HFFc6 (cell line): ENCODE measurements around the gene MMP17. TPM values are rescaled to one million over a fixed set of nuclear protein-coding genes. Genes with fewer than 3 reads are reported as not detected.

Experiments
- DNase-seq: peaks from one replicate; pipeline ENCODE4 v3.0.0-alpha.2; 2018
- H3K27ac Mint-ChIP-seq: 2 replicates; pipeline ENCODE4 v1.8.0; 2020; ENCODE audit warnings: mild to moderate bottlenecking, mixed read lengths
- H3K27me3 Mint-ChIP-seq: 2 replicates; pipeline ENCODE4 v1.8.0; 2021; ENCODE audit warnings: mild to moderate bottlenecking, moderate library complexity, mixed read lengths; ENCODE audit not compliant: insufficient read depth
- H3K36me3 Mint-ChIP-seq: 2 replicates; pipeline ENCODE4 v1.8.0; 2021; ENCODE audit warnings: low read depth, mixed read lengths
- H3K4me1 Mint-ChIP-seq: 2 replicates; pipeline ENCODE4 v1.8.0; 2020; ENCODE audit warnings: low read depth, mixed read lengths
- H3K4me3 Mint-ChIP-seq: 2 replicates; pipeline ENCODE4 v1.8.0; 2020; ENCODE audit warnings: mild to moderate bottlenecking, moderate library complexity, mixed read lengths
- H3K9me3 Mint-ChIP-seq: 2 replicates; pipeline ENCODE4 v1.8.0; 2020; ENCODE audit warnings: mild to moderate bottlenecking, mixed read lengths
- total RNA-seq, 6 experiments: library from RNA; stranded (reverse); fragmentation: NEBNext Ultra II Directional; extraction: Animal tissue kit (Norgen Biotek cat#: 25700); gene quantifications; 2 replicates in 1 of 6; 3 replicates in 5 of 6; pipeline ENCODE4 v1.2.3, GENCODE V29; 2021
- TF ChIP-seq, protein P1 (sequence below): fragments of 200-600 bp; sonication (generic); IDR thresholded peaks from 2 replicates; pipeline ENCODE4 v1.5.0; 2021; ENCODE audit warnings: antibody characterized with exemption, mild to moderate bottlenecking

MMP17 gene
- total RNA-seq, 6 experiments from 2014 or later: 23.9 to 31.5 (median 26.6) TPM

GRCh38 chr12:131818821-131819585 lies 9.2 kb upstream of the MMP17 start:
- H3K4me1 Mint-ChIP-seq: no peaks in the 10 kb centered on the region
- peaks cover 13% of the 10 kb centered on the region for H3K27me3 Mint-ChIP-seq
- H3K36me3 Mint-ChIP-seq: no peaks in the 10 kb centered on the region
- TF ChIP-seq, protein P1, sequence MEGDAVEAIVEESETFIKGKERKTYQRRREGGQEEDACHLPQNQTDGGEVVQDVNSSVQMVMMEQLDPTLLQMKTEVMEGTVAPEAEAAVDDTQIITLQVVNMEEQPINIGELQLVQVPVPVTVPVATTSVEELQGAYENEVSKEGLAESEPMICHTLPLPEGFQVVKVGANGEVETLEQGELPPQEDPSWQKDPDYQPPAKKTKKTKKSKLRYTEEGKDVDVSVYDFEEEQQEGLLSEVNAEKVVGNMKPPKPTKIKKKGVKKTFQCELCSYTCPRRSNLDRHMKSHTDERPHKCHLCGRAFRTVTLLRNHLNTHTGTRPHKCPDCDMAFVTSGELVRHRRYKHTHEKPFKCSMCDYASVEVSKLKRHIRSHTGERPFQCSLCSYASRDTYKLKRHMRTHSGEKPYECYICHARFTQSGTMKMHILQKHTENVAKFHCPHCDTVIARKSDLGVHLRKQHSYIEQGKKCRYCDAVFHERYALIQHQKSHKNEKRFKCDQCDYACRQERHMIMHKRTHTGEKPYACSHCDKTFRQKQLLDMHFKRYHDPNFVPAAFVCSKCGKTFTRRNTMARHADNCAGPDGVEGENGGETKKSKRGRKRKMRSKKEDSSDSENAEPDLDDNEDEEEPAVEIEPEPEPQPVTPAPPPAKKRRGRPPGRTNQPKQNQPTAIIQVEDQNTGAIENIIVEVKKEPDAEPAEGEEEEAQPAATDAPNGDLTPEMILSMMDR: no peak
- no peak overlapping the region for H3K27ac Mint-ChIP-seq
- DNase-seq: no peak
- peaks cover under 1% of the 10 kb centered on the region; the same call in 1 of the 2 replicates for H3K9me3 Mint-ChIP-seq
- no peak overlapping the region for H3K4me3 Mint-ChIP-seq

DNA sequence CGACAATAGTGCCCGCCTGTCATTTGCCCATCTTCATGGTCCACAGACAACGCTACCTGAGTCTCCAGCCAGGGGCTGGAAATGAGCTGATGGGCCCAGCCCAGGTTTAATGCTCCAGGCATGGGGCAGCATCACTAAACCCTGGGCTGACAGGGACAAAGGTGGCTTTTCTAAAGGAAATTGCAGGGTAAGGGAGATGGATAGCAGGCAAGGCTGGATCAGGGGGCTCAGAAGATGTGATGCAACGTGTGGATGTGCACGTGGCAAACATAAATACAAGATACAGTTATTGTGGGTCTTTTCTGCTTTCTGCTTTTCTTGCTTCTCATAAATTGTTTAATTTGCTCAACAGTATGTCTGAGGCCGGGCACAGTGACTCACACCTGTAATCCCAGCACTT lies 3.7 kb upstream of the MMP17 start:
- TF ChIP-seq, protein P1: no peak
- H3K4me3 Mint-ChIP-seq: no peak overlapping the region
- no peak overlapping the region for H3K27ac Mint-ChIP-seq
- H3K4me1 Mint-ChIP-seq: peaks cover 10% of the 10 kb centered on the region
- H3K9me3 Mint-ChIP-seq: no peaks in the 10 kb centered on the region
- DNase-seq: no peak
- no peaks in the 10 kb centered on the region for H3K36me3 Mint-ChIP-seq
- peaks cover 15% of the 10 kb centered on the region for H3K27me3 Mint-ChIP-seq

DNA sequence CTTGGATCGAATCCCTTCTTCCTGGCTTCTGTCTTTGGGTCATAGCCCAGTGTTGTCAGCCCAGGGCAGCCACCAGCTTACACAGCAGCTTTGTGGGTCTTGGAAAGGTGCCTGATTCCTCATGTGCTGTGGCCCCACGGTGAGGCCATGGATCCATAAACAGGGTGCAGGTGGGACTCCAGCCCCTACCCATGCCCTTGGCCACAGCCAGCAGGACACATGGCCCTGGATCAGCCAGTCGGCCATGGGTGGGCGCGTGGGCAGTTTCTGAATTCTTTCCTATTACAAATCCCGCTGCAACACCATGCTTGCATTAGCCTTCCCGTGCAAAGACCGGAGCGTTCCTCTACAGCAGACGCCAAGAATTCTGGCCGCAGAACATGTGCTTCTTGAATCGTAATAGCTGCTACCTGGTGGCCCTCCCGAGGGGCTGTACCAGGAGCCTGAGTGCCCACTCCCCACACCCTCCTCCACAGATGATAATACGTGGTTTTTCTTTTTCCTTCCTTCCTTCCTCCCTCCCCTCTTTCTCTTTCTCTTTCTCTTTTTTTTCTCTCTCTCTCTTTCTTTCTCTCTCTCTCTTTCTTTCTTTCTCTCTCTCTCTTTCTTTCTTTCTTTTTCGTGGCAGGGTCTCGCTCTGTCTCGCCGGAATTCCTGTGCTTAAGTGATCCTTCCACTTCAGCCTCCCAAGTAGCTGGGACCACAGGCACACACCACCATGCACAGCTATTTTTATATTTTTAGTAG lies 2.9 kb upstream of the MMP17 start:
- peak overlapping the region; percentile 79 for H3K4me3 Mint-ChIP-seq
- TF ChIP-seq, protein P1: no peak
- H3K27me3 Mint-ChIP-seq: peaks cover 15% of the 10 kb centered on the region
- DNase-seq: no peak
- H3K27ac Mint-ChIP-seq: no peak overlapping the region
- H3K4me1 Mint-ChIP-seq: peaks cover 10% of the 10 kb centered on the region
- H3K36me3 Mint-ChIP-seq: no peaks in the 10 kb centered on the region
- H3K9me3 Mint-ChIP-seq: no peaks in the 10 kb centered on the region

DNA sequence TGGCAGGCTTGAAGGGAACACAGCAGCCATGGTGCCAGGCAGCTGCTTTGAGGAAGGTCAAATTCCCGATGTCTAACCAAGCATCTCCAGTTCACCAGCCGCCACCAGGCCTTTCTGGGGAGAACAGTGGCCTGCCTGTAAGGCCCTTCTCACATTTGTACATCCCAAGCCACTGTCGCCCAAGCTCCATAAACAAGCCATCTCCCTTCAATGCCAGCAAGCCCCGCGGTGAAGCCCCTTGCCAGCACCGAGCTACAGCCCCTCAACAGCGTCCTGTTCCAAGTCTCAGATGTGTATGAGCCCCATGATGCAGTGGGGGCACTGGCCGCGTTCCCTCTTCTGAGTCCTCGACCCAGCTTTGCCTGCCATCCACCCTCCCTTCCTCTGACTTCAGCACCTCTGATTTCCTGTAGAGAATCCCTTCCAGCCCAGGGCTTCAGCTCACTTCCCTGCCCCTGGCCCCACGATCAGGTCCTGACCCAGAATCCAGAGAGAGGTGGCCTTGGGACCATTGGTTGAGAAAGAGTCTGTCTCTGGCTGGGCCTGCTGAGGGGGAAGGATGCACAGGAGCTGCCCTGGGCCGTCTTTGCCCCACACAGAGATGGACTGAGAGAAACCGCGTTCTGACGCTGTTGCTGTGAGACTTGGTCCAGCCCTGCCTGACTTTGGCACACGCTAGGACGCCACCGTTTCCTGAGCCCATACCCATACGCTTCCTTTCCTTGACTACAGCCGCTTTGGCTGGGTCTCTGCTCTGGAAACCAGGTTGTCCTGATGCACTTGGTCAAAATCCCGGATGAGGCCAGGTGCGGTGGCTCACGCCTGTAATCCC lies 1.9 kb upstream of the MMP17 start:
- H3K27me3 Mint-ChIP-seq: peaks cover 15% of the 10 kb centered on the region
- no peak overlapping the region; the same call in 1 of the 2 replicates for H3K4me3 Mint-ChIP-seq
- H3K36me3 Mint-ChIP-seq: no peaks in the 10 kb centered on the region
- H3K27ac Mint-ChIP-seq: no peak overlapping the region
- H3K4me1 Mint-ChIP-seq: peaks cover 14% of the 10 kb centered on the region
- TF ChIP-seq, protein P1: no peak
- no peaks in the 10 kb centered on the region for H3K9me3 Mint-ChIP-seq
- DNase-seq: no peak

- no peaks in the 10 kb centered on the region for H3K36me3 Mint-ChIP-seq
- peak overlapping the region; percentile 87 for H3K4me3 Mint-ChIP-seq
- DNase-seq: no peak
- H3K27me3 Mint-ChIP-seq: peaks cover 9% of the 10 kb centered on the region
- peaks cover 26% of the 10 kb centered on the region for H3K4me1 Mint-ChIP-seq
- peak overlapping the region; percentile 24; the same call in 1 of the 2 replicates for H3K27ac Mint-ChIP-seq
- TF ChIP-seq, protein P1: no peak
- H3K9me3 Mint-ChIP-seq: no peaks in the 10 kb centered on the region
Measured at GRCh38 chr12:131828671-131829355, 620 bp downstream of the MMP17 start.
